NCI-H128 (cell line): ENCODE measurements around the gene TMSB10.
"Not testable (repeated sequence)": the region's sequence is repeated elsewhere in the genome, so short reads cannot be mapped to it uniquely, and the experiment has no call there.

Experiments used
- DNase-seq: peaks from one replicate; lab custom pipeline; 2025; ENCODE audit not compliant: unreplicated experiment; lab: John Stamatoyannopoulos, UW

The TMSB10 gene

DNA sequence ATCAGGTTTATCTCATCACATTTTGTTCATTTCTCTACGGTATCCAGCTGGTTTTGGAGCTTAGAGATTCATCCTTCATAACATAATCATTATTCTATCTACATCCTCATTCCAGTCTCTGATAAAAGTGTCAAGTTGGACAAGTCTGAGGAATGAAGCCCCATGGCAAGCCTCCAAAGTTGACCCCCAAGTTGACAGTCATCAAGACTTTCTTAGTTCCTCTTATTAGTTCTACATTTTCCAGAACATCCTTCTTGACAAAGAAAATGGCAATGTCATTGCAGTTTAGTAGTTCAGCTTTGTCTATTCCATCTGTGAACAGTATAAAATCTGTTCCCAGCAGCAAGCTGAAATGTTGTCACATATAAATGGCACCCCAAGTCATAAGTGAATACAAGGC lies 4.5 kb upstream of the TMSB10 start:
- DNase-seq, result no peak

DNA sequence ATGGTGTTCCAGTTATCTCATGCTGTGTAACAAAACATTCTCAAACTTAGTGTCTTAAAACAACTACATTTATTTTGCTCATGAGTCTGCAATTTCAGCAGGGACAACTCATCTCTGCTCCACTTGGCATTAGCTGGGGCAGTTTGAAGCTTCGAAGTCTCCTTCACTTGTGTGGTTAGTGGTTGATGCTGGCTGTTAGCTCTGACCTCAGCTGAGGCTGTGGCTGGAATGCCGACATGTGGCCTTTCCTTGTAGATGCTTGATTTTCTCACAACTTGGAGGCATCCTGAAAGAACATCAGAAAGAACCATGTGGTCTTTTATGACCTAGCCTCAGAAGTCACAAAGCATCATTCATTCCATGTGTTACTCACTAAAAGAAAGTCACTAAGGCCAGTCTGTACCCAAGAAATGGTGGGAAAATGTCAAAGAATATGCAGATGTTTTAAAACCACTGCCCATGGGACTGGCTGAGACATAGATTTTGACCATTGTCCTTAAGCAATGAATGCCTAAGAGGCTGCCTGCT lies 3.8 kb upstream of the TMSB10 start:
- no peak for DNase-seq

DNA sequence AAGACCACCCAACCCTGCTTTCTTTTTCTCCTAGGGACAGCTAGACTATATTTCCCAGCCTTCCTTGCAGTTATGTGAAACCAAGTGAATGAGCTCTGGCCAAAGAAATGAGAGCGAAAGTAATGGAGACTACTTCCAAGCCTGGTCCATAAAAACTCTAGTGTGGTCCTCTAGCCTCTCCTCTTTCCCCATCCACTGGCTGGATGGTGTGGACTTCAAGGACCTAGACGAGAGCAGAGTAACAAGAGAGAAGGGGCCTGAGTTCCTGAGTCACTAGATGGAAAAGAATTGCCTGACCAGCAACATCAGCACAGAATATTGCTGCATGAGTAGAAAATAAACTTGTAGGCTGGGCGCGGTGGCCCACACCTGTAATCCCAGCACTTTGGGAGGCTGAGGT lies 2.9 kb upstream of the TMSB10 start:
- no peak for DNase-seq

DNA sequence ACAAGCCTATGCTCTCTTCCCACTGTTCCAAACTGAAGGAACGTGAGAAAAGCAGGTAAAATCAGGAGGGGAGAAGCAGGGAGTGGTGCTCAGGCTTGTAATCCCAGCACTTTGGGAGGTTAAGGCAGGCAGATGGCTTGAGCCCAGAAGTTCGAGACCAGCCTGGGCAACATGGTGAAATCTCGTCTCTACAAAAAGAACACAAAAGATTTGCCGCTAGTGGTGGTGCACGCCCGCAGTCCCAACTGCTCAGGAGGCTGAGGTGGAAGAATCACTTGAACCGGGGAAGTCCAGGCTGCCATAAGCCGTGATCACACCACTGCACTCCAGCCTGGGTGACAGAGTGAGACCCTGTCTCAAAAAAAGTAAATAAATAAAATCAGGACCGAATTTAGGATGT lies 1.3 kb upstream of the TMSB10 start:
- no peak for DNase-seq

GRCh38 chr2:84904717-84905174 lies 710 bp upstream of the TMSB10 start:
- DNase-seq, result no peak

- no peak for DNase-seq
Measured at GRCh38 chr2:84906108-84906899, 848 bp downstream of the TMSB10 start.

DNA sequence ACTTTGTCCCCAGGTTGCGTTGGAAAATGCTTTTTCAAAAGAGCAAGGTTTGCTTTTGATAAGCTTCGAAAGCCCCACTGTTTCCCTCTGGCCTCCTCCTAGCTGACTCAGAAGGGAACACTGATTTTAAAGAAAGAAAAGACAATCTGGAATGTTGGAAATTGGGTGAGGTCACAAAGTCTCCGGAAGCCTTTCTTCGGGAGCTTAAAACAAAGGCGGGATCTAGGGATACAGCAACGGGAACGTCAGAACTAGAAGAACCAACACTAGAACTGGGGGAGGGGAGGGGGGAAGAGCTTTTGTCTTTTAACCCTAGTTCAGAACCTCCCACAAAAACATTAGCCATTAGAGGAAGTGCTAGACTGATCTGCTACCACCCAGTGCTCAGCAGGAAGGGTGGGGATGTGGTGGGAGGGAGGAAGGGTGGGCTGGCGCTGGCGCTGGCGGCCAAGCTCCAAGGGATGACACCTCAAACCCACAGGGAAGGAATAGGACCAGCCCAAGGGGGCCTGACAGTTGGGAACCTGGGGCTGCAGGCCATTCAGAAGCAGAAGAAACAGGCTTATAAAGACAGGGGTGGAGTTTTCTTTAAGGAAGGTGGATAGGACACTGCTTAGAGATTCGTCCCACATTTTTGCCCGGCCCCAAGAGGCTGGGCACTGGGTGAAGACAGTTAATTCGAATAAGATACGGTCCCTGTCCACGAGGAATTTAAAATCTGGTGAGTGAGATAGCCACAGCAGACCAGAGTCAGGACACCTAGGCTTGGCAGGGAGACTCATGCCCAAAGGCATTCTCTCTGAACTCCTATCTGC lies 1.7 kb downstream of the TMSB10 start:
- no peak for DNase-seq

DNA sequence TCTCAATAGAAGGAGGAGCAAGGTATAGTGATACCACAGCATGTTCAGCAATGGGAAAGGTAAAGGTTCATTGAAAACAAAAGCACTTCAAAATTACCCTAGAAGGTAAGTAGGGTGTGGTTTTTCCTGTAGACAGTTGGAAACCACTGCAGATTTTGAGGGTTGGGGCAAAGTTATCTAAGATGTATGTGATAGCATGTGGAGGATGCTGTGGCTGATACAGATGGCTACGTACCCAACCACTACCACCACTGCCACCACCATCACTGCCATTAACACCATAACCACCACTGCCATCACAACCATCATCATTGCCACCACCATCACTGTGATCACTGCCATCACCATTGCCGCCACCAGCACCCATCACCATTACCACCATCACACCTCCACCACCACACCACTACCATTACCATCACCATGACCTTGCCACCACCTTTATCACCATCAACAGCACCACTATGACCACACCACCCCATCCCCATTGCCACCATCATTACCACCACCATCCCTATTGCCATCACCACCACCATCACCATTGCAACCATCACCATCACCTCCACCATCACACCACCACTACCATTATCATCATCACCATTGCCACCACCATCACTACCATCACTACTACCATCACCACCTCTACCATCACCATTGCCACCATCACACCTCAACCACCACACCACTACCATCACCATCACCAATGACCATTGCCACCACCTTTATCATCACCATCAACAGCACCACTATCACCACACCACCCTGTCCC lies 3.7 kb downstream of the TMSB10 start:
- DNase-seq, result no peak

DNA sequence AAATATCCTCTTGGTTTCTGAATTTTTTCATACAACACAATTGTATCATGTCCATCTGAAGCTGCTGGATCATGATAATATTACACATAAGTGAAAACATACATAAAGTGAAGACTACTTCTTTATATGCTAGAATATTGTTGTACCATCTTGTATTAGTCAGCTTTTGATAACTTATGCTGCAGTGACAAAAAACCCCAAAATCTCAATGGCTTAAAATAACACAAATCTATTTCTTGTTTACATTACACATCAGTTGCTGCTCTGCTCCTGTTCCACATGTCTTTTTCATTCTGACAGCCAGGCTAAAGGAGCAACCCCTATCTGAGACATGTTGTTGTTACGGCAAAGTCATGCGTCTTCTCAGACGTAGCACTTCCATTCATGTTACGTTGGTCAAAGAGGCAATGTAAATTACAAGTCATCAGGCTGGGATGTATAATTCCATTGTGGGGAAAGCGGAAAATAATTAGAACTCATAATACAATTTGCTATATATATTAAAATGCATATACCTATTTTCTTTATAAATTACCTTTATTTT lies 5.8 kb downstream of the TMSB10 start:
- DNase-seq, result no peak

DNA sequence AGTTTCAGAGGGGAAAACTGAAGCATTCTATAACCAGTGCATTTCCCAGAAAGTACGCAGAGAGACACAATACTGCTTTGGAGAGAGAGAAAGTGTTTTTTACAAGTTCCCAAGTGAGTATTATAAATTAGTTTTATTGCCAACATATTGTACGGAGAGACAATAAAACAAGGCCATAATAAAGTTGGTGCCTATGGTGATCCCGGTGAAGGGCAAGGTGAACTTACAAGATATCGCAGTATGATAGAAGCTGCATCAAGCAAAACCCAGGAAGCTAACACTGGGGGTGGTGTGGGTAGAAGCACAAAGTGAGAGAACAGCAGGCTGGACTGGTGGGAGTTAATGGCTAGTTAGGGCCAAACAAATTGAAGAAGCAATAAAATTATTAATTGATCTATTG lies 7.5 kb downstream of the TMSB10 start:
- no peak for DNase-seq

- no peak for DNase-seq
Measured at GRCh38 chr2:84914334-84914733, 8.9 kb downstream of the TMSB10 start.

DNA sequence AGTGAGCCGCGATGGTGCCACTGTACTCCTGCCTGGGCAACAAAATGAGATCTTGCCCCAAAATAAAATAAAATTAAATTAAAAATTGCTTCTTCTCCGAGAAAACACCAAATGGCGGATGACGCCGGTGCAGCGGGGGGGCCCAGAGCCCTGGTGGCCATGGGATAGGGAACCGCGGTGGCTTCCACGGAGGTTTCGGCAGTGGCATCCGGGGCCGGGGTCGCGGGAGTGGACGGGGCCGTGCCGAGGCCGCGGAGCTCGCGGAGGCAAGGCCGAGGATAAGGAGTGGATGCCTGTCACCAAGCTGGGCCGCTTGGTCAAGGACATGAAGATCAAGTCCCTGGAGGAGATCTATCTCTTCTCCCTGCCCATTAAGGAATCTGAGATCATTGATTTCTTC lies 10.2 kb downstream of the TMSB10 start:
- not testable (repeated sequence) for DNase-seq

DNA sequence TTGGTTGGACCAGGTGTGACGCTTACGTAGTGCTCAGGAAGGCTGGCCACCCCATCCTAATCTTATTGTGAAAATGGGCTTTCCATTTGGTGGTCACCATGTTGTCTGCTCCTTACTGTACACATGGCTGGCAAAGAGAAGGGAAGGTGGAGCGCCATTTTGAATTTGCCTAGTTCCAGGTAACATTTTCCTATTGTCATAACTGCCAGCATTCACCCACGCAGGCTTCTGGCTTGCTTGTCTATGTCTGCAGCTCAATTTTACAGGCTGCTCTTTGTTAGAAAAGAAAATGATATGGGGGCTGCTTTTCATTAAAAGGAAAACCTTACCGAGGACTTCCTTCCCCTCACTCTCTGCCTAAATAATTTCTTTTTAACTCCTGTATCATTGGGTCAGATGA lies 12.4 kb downstream of the TMSB10 start:
- DNase-seq, result not testable (repeated sequence)

- no peak for DNase-seq
Measured at GRCh38 chr2:84918430-84918829, 13.0 kb downstream of the TMSB10 start.

DNA sequence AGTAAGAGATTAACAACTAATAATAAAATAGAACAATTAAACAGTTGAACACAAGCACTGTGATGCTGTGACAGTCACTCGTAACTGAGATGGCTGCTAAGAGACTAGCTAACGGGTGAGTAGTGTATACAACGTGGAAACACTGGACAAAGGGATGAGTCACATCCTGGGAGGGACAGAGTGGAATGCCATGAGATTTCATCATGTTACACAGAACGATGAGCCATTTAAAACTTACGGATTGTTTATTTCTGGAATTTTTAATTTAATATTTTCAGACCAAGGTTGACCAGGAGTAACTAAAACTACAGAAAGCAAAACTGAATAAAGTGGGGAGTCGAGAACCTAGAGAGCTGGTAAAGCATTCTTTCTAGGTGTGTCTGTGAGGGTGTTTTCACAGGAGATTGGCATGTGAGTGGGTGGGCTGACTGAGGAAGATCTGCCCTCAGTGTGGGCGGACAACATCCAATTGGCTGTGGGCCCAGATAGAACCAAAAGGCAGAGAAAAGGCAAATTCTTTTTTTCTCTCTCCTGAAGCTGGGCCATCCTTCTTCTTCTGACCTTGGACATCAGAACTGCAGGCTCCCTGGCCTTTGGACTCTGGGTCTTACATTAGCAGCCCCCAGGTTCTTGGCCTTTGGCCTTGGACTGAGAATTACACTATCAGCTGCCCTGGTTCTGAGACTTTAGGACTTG lies 14.6 kb downstream of the TMSB10 start:
- no peak for DNase-seq

GRCh38 chr2:84923009-84923408 lies 17.6 kb downstream of the TMSB10 start:
- DNase-seq, result no peak

DNA sequence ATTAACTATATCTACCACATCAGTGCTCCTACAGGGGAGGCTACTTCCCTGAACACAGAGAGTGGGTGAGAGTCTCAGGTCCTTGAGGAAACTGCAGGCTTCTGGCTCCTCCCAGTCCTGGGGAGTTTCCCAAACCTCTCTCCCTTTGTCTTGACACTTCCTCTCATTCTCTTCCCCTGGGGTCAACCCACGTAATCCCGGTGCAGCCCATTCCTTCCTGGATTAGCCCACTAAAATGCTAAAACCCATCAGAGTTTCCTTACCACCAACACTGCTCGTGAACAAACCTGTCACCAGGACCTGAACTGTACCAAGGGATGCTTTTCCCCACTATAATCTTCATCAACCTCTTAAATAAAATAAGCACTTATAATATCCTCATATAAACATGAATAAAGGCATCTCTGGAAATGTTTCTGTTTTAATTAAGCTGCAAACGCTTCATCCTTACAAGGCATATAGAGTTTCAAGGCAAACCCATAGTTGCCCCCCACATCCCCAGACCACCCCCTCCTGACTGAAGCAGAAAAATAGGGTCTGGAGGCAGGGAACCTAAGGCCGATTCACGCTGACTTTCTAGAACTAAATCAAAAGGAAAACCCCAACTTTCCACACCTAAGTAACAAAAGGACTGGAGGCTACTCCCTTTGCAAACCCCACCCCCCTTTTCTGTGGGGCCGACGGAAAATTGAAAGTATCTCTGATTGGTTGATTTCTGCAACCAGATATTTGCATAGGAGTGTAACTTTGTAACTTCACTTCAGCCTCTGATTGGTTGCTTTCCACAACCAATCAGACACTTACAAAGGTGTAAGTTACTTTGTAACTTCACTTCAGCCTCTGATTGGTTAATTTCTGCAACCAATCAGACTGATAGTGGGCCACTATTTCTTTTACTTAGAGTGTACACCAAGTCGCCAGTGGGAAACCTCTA lies 19.0 kb downstream of the TMSB10 start:
- no peak for DNase-seq

DNA sequence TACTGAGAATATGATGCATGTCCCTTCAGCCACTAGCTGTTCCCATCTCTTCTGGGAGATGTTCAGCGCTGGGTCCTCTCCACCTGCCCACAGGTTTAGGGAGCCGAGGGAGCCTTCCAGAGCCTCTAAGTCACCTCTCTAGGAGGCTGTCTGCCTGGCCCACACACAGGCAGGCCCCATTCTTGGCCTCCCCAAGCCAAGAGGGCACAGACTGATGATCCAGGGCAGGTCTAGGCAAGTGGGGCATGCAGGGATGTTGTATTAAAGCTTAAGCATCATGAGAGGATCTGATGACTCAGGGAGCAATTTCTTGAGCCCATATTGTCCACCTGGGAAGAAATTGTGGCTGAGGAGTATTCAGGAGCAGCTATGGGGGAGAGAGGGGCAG lies 19.9 kb downstream of the TMSB10 start:
- DNase-seq, result no peak

GRCh38 chr2:84925724-84926376 lies 20.4 kb downstream of the TMSB10 start:
- DNase-seq, result peak; percentile 77
